VCaP (cell line): Measurements from ENCODE around the gene AK8.

Experiments used
- H3K27ac ChIP-seq: fragments of 450-650 bp; 2 replicates; pipeline ENCODE4 v1.5.1; 2017
- TF ChIP-seq, protein P1 (sequence below): fragments of 450-650 bp; conservative IDR thresholded peaks from 2 replicates; pipeline ENCODE4 v1.5.1; 2017; ENCODE audit warnings: mild to moderate bottlenecking, moderate library complexity

Gene AK8

DNA sequence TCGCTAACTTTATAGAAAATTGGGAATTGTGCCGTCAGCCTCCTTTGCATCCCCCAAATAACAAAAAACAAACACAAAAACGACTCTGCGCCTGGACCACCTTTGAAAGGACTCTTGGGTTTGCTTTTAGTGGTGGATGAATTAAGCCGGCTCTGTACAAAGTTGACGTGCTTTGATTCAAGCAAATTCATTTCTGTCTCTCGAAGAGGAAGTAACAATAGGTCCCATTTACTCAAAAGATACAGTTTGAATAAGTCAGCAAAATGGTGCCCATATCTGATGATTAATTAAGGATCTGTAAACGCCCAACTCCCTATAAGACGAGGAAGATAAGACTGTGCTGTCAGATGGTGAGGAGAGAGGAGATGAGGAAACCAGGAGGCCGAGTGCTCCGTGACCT is 67.8 kb downstream of the AK8 start:
- no peak overlapping the region for H3K27ac ChIP-seq
- TF ChIP-seq, protein P1, sequence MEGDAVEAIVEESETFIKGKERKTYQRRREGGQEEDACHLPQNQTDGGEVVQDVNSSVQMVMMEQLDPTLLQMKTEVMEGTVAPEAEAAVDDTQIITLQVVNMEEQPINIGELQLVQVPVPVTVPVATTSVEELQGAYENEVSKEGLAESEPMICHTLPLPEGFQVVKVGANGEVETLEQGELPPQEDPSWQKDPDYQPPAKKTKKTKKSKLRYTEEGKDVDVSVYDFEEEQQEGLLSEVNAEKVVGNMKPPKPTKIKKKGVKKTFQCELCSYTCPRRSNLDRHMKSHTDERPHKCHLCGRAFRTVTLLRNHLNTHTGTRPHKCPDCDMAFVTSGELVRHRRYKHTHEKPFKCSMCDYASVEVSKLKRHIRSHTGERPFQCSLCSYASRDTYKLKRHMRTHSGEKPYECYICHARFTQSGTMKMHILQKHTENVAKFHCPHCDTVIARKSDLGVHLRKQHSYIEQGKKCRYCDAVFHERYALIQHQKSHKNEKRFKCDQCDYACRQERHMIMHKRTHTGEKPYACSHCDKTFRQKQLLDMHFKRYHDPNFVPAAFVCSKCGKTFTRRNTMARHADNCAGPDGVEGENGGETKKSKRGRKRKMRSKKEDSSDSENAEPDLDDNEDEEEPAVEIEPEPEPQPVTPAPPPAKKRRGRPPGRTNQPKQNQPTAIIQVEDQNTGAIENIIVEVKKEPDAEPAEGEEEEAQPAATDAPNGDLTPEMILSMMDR = no peak

DNA sequence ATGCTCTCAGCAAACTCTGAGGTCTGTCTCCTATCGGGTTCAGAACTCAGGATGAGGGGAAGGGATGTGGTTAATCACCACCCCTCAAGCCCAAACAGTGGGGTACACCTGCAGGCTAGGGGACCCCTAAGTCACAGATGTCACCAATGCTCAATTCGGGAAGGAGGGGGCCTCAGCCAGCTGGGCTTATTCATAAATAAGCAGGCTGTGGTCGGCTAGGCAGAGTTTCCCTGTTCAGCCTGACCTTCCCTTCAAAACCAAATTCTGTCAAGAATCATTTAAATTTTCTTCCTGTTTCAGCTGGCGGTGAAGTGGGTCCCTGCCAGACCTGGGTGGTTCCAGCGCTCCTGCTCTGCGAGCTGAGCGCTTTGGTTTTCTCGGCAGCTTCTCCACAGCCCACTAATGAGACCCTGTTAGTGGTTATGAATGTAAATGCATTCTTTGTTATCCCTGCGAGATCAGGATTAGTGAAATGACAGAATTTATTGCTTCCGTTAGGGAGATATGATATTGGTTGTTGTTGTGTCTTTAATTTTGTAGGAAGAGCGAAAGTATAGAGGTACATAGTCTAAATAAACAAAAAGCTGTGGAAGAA is 68.3 kb downstream of the AK8 start:
- TF ChIP-seq, protein P1 = no peak
- no peak overlapping the region for H3K27ac ChIP-seq

DNA sequence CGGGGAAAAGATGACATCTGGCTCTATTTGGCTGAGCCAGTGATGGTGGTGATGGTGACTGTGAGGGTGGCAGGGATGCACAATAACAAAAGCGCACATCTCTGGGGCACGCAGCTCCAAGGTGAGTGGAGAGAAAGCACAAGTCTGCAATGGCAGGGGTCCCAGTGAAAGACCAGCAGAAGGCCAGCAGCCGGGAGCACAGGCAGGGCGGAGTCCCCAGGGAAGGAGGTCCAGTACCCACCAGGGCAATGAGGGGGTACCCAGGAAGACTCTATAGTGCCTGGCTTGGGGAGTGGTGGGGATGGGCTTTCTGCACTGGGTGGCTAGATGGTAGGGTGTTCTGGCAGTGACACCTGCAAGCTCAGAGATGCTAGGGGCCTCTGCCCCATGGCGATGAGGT is 69.4 kb downstream of the AK8 start:
- TF ChIP-seq, protein P1 = no peak
- no peak overlapping the region for H3K27ac ChIP-seq

DNA sequence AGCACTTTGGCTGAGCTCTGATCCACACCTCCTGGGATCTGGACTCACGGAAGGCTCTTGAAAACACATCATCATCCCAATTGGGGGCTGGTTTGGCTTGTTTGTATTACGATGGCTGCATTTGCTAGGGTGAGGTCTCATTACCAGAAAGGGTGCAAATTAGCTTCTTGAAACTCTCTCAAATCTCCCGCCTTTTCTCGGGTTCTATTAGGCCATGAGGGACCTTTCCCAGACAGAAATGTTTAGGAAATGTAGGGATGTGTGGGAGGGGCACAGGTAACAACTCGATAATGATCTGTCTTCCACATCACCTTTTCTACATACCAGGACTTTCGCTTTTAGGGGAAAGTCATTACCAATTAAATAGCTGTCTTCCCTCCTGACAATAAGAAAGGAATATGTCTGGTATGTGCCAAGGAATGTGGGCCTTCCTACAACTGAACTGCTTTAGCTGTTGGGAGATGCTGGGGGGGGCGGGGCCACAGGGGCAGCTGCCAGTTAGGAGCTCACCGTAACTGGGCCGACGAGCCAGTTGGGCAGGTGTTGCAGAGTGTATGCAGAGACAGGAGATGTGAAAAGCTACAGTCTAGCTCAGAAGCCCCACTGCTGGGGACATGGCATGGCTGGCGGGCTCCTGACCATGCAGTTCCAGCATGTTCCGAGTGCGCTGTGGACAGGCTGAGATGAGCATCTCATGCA is 71.2 kb downstream of the AK8 start:
- H3K27ac ChIP-seq = no peak overlapping the region
- TF ChIP-seq, protein P1 = no peak

DNA sequence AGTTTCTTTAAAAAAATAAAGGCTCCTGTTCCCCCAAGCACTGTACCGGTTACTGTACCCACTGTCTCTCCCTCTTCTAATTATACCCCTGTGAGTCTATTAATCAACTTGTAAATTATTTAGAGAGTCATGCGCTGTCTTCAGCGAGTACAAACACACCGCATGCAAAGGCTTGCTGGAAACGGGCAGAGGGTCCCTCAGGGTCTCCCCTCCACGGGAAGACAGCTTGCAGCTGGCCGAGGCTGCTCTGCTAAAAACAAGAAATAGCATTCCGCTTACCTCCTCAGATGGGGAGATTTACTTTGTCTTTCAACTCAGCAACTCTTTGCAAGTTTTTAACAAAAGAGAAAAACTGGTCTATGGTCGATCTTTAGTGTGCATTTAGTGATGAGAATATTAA is 71.8 kb downstream of the AK8 start:
- H3K27ac ChIP-seq = no peak overlapping the region
- TF ChIP-seq, protein P1 = no peak

DNA sequence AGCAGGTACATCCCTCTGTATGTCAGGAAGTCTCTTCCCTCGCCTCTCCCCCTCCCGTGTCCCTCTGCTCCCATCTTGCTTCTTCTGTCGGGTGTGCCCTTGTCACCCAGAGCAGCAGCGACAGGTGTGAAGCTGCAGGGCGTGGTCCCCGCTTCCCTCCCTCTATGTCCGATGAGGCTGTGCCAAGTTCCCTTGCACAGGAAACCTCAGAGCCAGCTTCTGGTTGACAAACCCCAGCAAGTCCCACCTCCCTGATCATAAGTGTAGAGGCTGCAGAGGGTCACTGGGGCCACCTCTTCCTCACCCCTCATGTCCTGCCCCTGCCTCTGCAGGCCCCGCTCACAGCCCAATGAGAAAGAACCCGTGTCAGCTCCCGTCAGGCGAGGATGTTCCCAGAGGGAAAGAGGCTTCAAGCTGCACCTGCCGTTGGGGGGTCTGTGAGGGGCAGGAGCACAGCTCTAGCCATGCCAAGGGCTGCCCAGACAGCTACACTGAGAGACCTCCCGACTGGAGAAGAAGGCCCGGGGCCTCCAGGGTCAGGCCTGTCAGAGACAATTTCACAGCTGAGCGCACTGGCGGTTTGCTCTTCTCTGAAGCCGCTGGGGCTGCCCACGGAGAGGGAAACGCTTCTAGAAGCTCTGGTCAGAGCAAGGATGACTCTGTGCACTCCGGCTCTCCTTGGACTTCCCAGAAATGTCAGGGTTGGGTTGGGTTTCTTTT is 73.3 kb downstream of the AK8 start:
- H3K27ac ChIP-seq = no peak overlapping the region
- TF ChIP-seq, protein P1 = no peak

DNA sequence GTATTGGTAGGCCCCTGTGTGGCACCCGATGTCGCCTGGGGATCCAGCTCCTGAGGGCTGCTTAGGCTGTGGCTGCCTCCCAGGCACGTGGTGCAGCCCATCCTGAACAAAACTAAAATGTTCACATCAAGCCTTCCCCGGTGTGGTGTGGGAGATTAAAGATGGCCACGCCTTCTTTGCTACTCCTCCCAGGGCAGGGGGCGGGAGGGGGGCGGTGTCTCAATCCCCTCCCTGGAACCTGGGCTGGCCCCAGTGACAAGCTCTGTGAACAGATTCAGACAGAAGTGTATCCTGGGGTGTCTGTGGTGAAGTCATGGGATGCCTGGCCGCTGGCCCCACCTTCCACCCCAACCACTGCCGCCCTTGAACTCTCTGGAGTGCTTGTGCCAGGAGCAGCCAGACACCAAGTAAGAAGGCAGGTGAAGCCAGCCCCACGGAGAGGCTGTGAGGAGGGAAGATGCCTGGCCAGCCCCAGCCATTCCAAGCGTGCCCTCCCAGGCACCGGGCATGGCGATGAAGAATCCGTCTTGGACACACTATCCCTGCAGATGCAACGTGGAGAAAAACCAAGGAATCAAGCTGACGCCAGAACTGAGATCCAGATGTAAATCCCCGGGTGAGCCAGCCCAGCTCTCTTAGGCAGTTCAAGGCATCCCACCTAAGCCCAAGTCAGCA is 75.8 kb downstream of the AK8 start:
- TF ChIP-seq, protein P1 = no peak
- H3K27ac ChIP-seq = no peak overlapping the region
